HCEC 1CT (cell line): ENCODE data around the gene HAUS6.
A peak's percentile ranks its signal among the peaks of the same experiment; 100 is the strongest.
"Not testable (repeated sequence)": the region's sequence is repeated elsewhere in the genome, so short reads cannot be mapped to it uniquely, and the experiment has no call there.

Experiments used
- DNase-seq: peaks from one replicate; pipeline ENCODE4 v3.0.0-alpha.2; 2017

The HAUS6 gene

DNA sequence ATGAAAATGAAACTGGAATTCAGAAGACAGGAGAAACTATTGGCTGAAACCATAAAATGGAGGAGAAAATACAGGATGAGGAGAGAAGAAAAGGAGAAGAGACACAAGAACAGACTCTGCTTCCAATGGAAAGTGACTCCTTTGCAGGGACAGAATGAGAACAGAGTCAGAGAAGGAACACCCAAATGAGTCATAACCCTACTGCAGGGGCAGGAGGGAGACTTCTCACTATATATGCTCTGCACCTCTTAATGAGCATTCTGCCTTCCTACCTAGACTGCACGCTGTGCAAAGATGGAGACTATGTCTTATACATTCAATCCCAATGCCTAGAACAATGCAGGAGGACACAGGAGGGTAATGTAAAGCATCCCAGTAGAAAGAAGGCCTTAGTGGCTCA is 71.8 kb downstream of the HAUS6 start:
- no peak for DNase-seq

- DNase-seq = peak; percentile 61
These were observed 73.8 kb downstream of the HAUS6 start for GRCh38 chr9:19028835-19029451.

- no peak for DNase-seq
These were observed 74.9 kb downstream of the HAUS6 start for GRCh38 chr9:19027825-19028224.

DNA sequence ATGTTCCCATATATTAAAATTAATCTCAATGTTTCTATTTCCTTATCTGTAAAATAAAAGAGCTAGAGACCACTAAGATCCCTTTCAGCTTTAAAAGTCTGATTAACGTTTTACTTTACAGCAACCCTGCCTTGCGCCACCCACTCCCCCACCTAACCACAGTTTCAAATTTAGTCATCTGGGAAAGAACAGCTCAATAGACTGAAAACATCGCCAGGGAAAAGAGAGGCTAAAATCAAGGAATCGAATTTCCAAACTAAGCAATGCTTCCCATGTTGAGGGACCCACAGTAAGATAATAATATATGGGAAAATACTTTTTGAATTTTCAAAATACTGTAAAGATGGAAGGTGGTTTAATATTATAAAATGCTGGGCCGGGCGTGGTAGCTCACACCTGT is 76.3 kb downstream of the HAUS6 start:
- no peak for DNase-seq

- DNase-seq = no peak
These were observed 79.6 kb downstream of the HAUS6 start for GRCh38 chr9:19023078-19023477.

DNA sequence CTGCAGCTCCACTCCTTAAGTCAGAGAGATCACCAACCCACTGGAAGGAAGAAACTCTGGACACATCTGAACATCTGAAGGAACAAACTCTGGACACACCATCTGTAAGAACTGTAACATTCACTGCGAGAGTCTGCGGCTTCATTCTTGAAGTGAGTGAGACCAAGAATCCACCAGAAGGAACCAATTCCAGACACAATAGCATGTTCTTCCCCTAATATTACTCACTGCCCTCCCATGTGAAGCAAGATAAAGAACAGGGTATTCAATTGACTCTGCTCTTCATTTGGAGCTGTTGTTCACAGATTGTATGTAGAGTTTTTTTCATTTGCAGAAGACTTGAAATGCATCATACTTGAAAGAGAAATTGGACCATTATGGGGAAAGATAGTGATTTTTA is 80.5 kb downstream of the HAUS6 start:
- no peak for DNase-seq

GRCh38 chr9:19021649-19022048 is 81.1 kb downstream of the HAUS6 start:
- not testable (repeated sequence) for DNase-seq

DNA sequence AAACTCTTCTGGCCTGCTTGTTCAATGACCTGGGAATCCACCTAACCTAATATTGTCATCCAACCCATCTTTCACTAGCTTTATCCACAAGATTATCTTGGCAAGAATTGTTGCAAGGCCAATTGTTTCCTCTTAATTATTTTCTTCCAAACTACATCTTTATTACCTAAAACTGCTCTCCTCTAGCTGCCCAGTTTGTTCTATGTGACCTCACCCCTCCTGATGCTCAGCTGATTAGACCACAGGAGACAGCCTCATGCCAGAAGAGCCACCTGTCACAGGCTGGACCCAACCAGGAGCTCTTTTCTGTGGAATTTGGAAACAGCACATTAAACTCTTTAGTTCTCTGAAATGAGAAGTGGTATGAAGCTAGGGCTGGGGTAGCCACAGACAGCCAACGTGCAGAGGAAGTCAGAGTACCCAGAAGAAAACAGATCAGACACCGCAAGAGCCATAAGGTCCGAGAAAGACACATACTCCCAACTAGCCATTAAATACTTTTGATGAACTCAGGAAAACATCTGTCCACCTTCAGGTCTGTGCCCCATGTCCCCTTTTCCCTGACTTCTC is 81.7 kb downstream of the HAUS6 start:
- DNase-seq = no peak

DNA sequence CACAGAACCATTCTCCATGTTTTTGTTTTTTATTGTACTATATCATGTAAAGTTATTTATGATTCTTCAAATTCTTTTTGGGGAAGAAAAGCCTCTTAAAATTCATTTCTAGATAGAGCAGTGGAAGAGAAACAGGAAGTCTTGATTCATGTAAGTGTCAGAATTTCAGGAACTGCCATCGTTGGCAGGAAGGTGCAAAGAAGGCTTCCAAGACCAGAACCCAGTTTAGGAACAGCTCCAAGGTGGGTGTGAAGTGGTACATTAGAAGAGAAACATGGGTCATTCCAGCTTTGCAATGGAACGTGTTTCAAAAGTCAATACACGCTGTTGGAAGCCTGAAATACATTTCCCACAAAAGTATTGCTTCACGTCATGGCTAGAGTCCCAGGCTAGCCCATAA is 84.5 kb downstream of the HAUS6 start:
- DNase-seq = no peak

DNA sequence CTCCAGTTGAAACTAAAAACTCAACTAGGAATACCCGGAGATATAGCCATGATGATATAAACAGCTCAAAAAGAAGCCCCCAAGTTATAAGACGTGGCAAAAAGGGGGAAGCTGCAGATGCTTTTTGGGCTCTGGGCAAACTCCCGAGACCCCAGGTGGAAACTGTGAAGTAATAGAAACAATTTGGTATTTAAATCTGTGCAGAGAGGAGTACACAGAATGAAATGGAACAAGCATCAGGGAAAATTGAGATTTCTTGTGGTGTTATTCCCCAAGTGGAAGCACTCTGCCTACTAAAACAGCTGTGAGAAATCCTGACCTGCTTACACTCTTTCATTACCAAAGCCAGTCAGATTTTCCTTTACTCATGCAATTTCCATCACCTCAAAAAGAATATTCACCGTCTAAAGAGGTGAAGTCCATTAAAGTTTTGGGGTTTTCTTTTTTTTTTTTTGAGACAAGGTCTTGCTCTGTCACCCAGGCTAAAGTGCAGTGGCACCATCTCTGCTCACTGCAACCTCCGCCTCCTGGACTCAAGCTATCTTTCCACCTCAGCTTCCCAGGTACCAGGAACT is 93.2 kb downstream of the HAUS6 start:
- DNase-seq = no peak
